Ectodermal cell (in vitro differentiated cells): ENCODE data around the gene SLC5A3. TPM values are rescaled to one million over a fixed set of nuclear protein-coding genes. Genes with fewer than 3 reads are reported as not detected.

Experiments
- H3K27ac ChIP-seq: 2 replicates; pipeline ENCODE4 v1.7.0; 2013; ENCODE audit warnings: mild to moderate bottlenecking, low read depth, low read length; ENCODE audit not compliant: insufficient read depth, poor library complexity, severe bottlenecking
- H3K27me3 ChIP-seq: 2 replicates; pipeline ENCODE4 v1.7.0; 2013; ENCODE audit warnings: mild to moderate bottlenecking, low read length; ENCODE audit not compliant: insufficient read depth, control insufficient read depth, poor library complexity, severe bottlenecking
- H3K36me3 ChIP-seq: one replicate; pipeline ENCODE4 v1.7.0; 2013; ENCODE audit warnings: low read length; ENCODE audit not compliant: control insufficient read depth, insufficient read depth
- H3K4me1 ChIP-seq: one replicate; pipeline ENCODE4 v1.7.0; 2013; ENCODE audit warnings: low read length; ENCODE audit not compliant: control insufficient read depth, insufficient read depth
- H3K4me3 ChIP-seq: 2 replicates; pipeline ENCODE4 v1.7.0; 2013; ENCODE audit warnings: low read depth, low read length, control low read depth; ENCODE audit not compliant: insufficient read depth
- H3K9me3 ChIP-seq: 2 replicates; pipeline ENCODE4 v1.7.0; 2013; ENCODE audit warnings: mild to moderate bottlenecking, low read length, moderate library complexity; ENCODE audit not compliant: control insufficient read depth
- WGBS, 2 experiments: methylation state at CpG; one replicate each; pipeline ENCODE4 v1.1.7; 2013; ENCODE audit warnings: missing lambda C conversion rate in 2 of 2; 5-methylcytosine and 5-hydroxymethylcytosine counted together
- polyA plus RNA-seq, 4 experiments: library from polyadenylated mRNA; stranded (reverse); fragments of 50-300 nt; gene quantifications; one replicate each; pipeline ENCODE4 v1.2.3, GENCODE V29; 2013

Gene SLC5A3
- polyA plus RNA-seq (2013, experiment 1 of 4), result 27.5 TPM
- 32.6 TPM for polyA plus RNA-seq (2013, experiment 2 of 4)
- 19.9 TPM for polyA plus RNA-seq (2013, experiment 3 of 4)
- polyA plus RNA-seq (2013, experiment 4 of 4), result 24.0 TPM

- Histone ChIP-seq H3K4me3 (peak within 1 kb of the TSS; percentile 57), H3K36me3 (no peaks in the 10 kb centered on the region), H3K4me1 (peaks cover 22% of the 10 kb centered on the region), H3K27me3 (peaks cover 8% of the 10 kb centered on the region), H3K9me3 (no peaks in the 10 kb centered on the region), H3K27ac (peak within 1 kb of the TSS; percentile 60)
- 1% methylated on average over 104 of the region's 104 CpGs for WGBS, 2 experiments
Observed at GRCh38 chr21:34073032-34073748, at the start of gene SLC5A3, which contains the start of gene MRPS6. TSS of gene SLC5A3 (plus strand) at chr21:34073578. CDS start at chr21:34095199, 21,621 bp downstream. TSS of gene MRPS6 (plus strand) at chr21:34073578. CDS start at chr21:34073701, 123 bp downstream.

GRCh38 chr21:34023691-34024373 lies 49.5 kb upstream of the SLC5A3 start:
- no peaks in the 10 kb centered on the region for H3K36me3 ChIP-seq
- no peaks in the 10 kb centered on the region for H3K9me3 ChIP-seq
- H3K27me3 ChIP-seq, result no peaks in the 10 kb centered on the region
- H3K4me3 ChIP-seq, result no peak overlapping the region
- 78 to 85% methylated on average over 6 to 7 of the region's 8 CpGs for WGBS, 2 experiments
- H3K4me1 ChIP-seq, result peaks cover 16% of the 10 kb centered on the region
- no peak overlapping the region for H3K27ac ChIP-seq

- WGBS, 2 experiments, result 96% methylated on average over 3 of the region's 3 CpGs
Observed at GRCh38 chr21:34024374-34024693, 49.0 kb upstream of the SLC5A3 start.

GRCh38 chr21:34027721-34028461 lies 45.5 kb upstream of the SLC5A3 start:
- Histone ChIP-seq H3K36me3 (no peaks in the 10 kb centered on the region), H3K4me3 (no peak overlapping the region), H3K9me3 (no peaks in the 10 kb centered on the region), H3K4me1 (peaks cover 8% of the 10 kb centered on the region), H3K27ac (no peak overlapping the region), H3K27me3 (no peaks in the 10 kb centered on the region)
- WGBS, 2 experiments, result 75 to 95% methylated on average over 7 to 8 of the region's 9 CpGs

More at GRCh38 chr21:34024374-34024693, 49.0 kb upstream of the SLC5A3 start:
- no peaks in the 10 kb centered on the region for H3K27me3 ChIP-seq
- peaks cover 16% of the 10 kb centered on the region for H3K4me1 ChIP-seq
- no peaks in the 10 kb centered on the region for H3K36me3 ChIP-seq
- H3K4me3 ChIP-seq, result no peak overlapping the region
- H3K9me3 ChIP-seq, result no peaks in the 10 kb centered on the region
- H3K27ac ChIP-seq, result no peak overlapping the region

GRCh38 chr21:34029743-34030528 lies 43.4 kb upstream of the SLC5A3 start:
- WGBS, 2 experiments, result 68% methylated on average over 13 of the region's 13 CpGs

GRCh38 chr21:34031835-34032370 lies 41.5 kb upstream of the SLC5A3 start:
- no peaks in the 10 kb centered on the region for H3K9me3 ChIP-seq
- no peaks in the 10 kb centered on the region for H3K27me3 ChIP-seq
- WGBS, 2 experiments, result 89 to 95% methylated on average over 11 of the region's 11 CpGs
- H3K36me3 ChIP-seq, result no peaks in the 10 kb centered on the region
- H3K27ac ChIP-seq, result no peak overlapping the region
- peaks cover 18% of the 10 kb centered on the region for H3K4me1 ChIP-seq
- H3K4me3 ChIP-seq, result no peak overlapping the region

More at GRCh38 chr21:34029743-34030528, 43.4 kb upstream of the SLC5A3 start:
- no peaks in the 10 kb centered on the region for H3K36me3 ChIP-seq
- peaks cover 6% of the 10 kb centered on the region for H3K4me1 ChIP-seq
- H3K9me3 ChIP-seq, result no peaks in the 10 kb centered on the region
- no peak overlapping the region for H3K27ac ChIP-seq
- H3K4me3 ChIP-seq, result no peak overlapping the region
- H3K27me3 ChIP-seq, result no peaks in the 10 kb centered on the region

- Histone ChIP-seq H3K4me3 (no peak overlapping the region), H3K9me3 (no peaks in the 10 kb centered on the region), H3K27ac (no peak overlapping the region), H3K36me3 (no peaks in the 10 kb centered on the region), H3K4me1 (peaks cover 18% of the 10 kb centered on the region), H3K27me3 (no peaks in the 10 kb centered on the region)
- 84 to 87% methylated on average over 8 of the region's 8 CpGs for WGBS, 2 experiments
Observed at GRCh38 chr21:34034369-34035014, 38.9 kb upstream of the SLC5A3 start.

GRCh38 chr21:34035619-34036354 lies 37.6 kb upstream of the SLC5A3 start:
- WGBS, 2 experiments, result 79 to 84% methylated on average over 8 of the region's 8 CpGs
- H3K36me3 ChIP-seq, result no peaks in the 10 kb centered on the region
- no peaks in the 10 kb centered on the region for H3K27me3 ChIP-seq
- H3K4me3 ChIP-seq, result no peak overlapping the region
- no peaks in the 10 kb centered on the region for H3K9me3 ChIP-seq
- peaks cover 18% of the 10 kb centered on the region for H3K4me1 ChIP-seq
- H3K27ac ChIP-seq, result no peak overlapping the region
